CD4-positive, alpha-beta memory T cell (primary cell): ENCODE data around the gene KIF26B. TPM values are rescaled to one million over a fixed set of nuclear protein-coding genes. Genes with fewer than 3 reads are reported as not detected.

Experiments
- CTCF ChIA-PET: fragments of 350-600 bp; sonication (Branson Sonifier 250); formaldehyde crosslinking; loops from one replicate; lab custom pipeline; 2021; ENCODE audit warnings: inconsistent platforms; ENCODE audit not compliant: partially characterized antibody; lab: Charles Lee
- POLR2A ChIA-PET: fragments of 350-600 bp; sonication (Branson Sonifier 250); formaldehyde crosslinking; loops from one replicate; lab custom pipeline; 2021; ENCODE audit not compliant: partially characterized antibody; lab: Charles Lee
- DNase-seq, 5 donors: peaks; one replicate each; pipeline versions ENCODE4 v3.0.0 to v3.0.0-alpha.2; 2020 to 2022; ENCODE audit warnings: mixed read lengths in 1 of 5
- H3K27ac ChIP-seq: one replicate; pipeline ENCODE4 v1.7.0; 2013; ENCODE audit warnings: low read depth, low read length
- H3K27me3 ChIP-seq: 2 replicates; pipeline ENCODE4 v1.7.0; 2013; ENCODE audit warnings: mild to moderate bottlenecking, low read length, moderate library complexity; ENCODE audit not compliant: insufficient read depth
- H3K36me3 ChIP-seq: 2 replicates; pipeline ENCODE4 v1.7.0; 2013; ENCODE audit warnings: mild to moderate bottlenecking, low read length, moderate library complexity; ENCODE audit not compliant: insufficient read depth
- H3K4me1 ChIP-seq: 2 replicates; pipeline ENCODE4 v1.7.0; 2013; ENCODE audit warnings: mild to moderate bottlenecking, low read length, moderate library complexity; ENCODE audit not compliant: insufficient read depth
- H3K4me3 ChIP-seq, 2 donors: one replicate each; pipeline ENCODE4 v1.7.0; 2013; ENCODE audit warnings: low read length in 2 of 2, mild to moderate bottlenecking in 1 of 2
- H3K9me3 ChIP-seq, 2 donors: one replicate each; pipeline ENCODE4 v1.7.0; 2013; ENCODE audit warnings: low read length in 2 of 2, control low read depth in 1 of 2; ENCODE audit not compliant: control insufficient read depth in 1 of 2
- H3K27ac Mint-ChIP-seq, 7 donors: one replicate each; pipeline ENCODE4 v1.8.0; 2020 to 2021; ENCODE audit warnings: mixed read lengths in 7 of 7, mild to moderate bottlenecking in 6 of 7, inconsistent platforms in 3 of 7, moderate library complexity in 3 of 7
- H3K27me3 Mint-ChIP-seq, 2 donors: one replicate each; pipeline ENCODE4 v1.8.0; 2020 to 2021; ENCODE audit warnings: mixed read lengths in 2 of 2
- H3K36me3 Mint-ChIP-seq, 2 donors: one replicate each; pipeline ENCODE4 v1.8.0; 2020 to 2021; ENCODE audit warnings: mixed read lengths in 2 of 2, inconsistent platforms in 1 of 2, mild to moderate bottlenecking in 1 of 2
- H3K4me1 Mint-ChIP-seq, 4 donors: one replicate each; pipeline ENCODE4 v1.8.0; 2020 to 2021; ENCODE audit warnings: mixed read lengths in 4 of 4, mild to moderate bottlenecking in 1 of 4
- H3K4me3 Mint-ChIP-seq, 8 donors: one replicate each; pipeline ENCODE4 v1.8.0; 2020 to 2021; ENCODE audit warnings: mixed read lengths in 8 of 8, mild to moderate bottlenecking in 7 of 8, moderate library complexity in 6 of 8, inconsistent platforms in 3 of 8
- H3K9me3 Mint-ChIP-seq, 8 donors: one replicate each; pipeline ENCODE4 v1.8.0; 2020 to 2021; ENCODE audit warnings: mixed read lengths in 8 of 8, mild to moderate bottlenecking in 5 of 8, inconsistent platforms in 3 of 8, moderate library complexity in 1 of 8
- intact Hi-C: fragments of 100-400 bp; cut with micrococcal nuclease; formaldehyde crosslinking; loops from one replicate; pipeline ENCODE4 v1.15.1; 2023
- polyA plus RNA-seq, 2 donors: library from polyadenylated mRNA; unstranded; fragments of 300-500 nt; fragmentation: Illumina TruSeq; gene quantifications; one replicate each; pipeline ENCODE4 v1.2.3, GENCODE V29; 2021
- total RNA-seq, 2 experiments: library from RNA; stranded (reverse); gene quantifications; one replicate each; pipeline ENCODE4 v1.2.3, GENCODE V29; 2021

The KIF26B gene
- total and polyA plus RNA-seq, 4 experiments from 2014 or later = 0.10 TPM; not detected in 3

GRCh38 chr1:245111073-245111472, 43.7 kb upstream of the KIF26B start:
- Histone ChIP-seq H3K4me3 (no peak overlapping the region), H3K4me1 (no peaks in the 10 kb centered on the region), H3K27ac (no peak overlapping the region), H3K27me3 (no peaks in the 10 kb centered on the region), H3K9me3 (no peaks in the 10 kb centered on the region), H3K36me3 (no peaks in the 10 kb centered on the region)
- peaks cover 4 to 6% of the 10 kb centered on the region in 2 donors for H3K27me3 Mint-ChIP-seq
- no peak overlapping the region for H3K4me3 Mint-ChIP-seq
- ChIA-PET CTCF (interaction anchor here (0.9 kb wide), 1 partner anchor 11 kb away, joined by 3 read pairs; no protein-coding TSS in a partner anchor), POLR2A (no interaction called here)
- peaks cover 0 to 3% of the 10 kb centered on the region in 2 donors for H3K36me3 Mint-ChIP-seq
- no peak for DNase-seq
- H3K27ac Mint-ChIP-seq = no peak overlapping the region
- H3K4me1 Mint-ChIP-seq = no peaks in the 10 kb centered on the region
- no peaks in the 10 kb centered on the region for H3K9me3 Mint-ChIP-seq
- intact Hi-C loops = no loop called here

GRCh38 chr1:245113649-245114048, 41.1 kb upstream of the KIF26B start:
- H3K27me3 ChIP-seq = no peaks in the 10 kb centered on the region
- peaks cover 0 to 3% of the 10 kb centered on the region in 2 donors for H3K36me3 Mint-ChIP-seq
- no peak overlapping the region for H3K27ac Mint-ChIP-seq
- CTCF ChIA-PET = no interaction called here
- H3K4me3 ChIP-seq = no peak overlapping the region
- intact Hi-C loops = no loop called here
- no peaks in the 10 kb centered on the region for H3K9me3 Mint-ChIP-seq
- POLR2A ChIA-PET = no interaction called here
- H3K27me3 Mint-ChIP-seq = peaks cover 3 to 5% of the 10 kb centered on the region in 2 donors
- H3K36me3 ChIP-seq = no peaks in the 10 kb centered on the region
- peaks cover 0 to 1% (median 0%) of the 10 kb centered on the region in 4 donors for H3K4me1 Mint-ChIP-seq
- no peaks in the 10 kb centered on the region for H3K4me1 ChIP-seq
- H3K9me3 ChIP-seq = no peaks in the 10 kb centered on the region
- no peak for DNase-seq
- no peak overlapping the region for H3K4me3 Mint-ChIP-seq
- H3K27ac ChIP-seq = no peak overlapping the region

- H3K36me3 Mint-ChIP-seq = peaks cover 0 to 3% of the 10 kb centered on the region in 2 donors
- no peaks in the 10 kb centered on the region for H3K9me3 ChIP-seq
- CTCF ChIA-PET = no interaction called here
- H3K4me1 ChIP-seq = no peaks in the 10 kb centered on the region
- no peaks in the 10 kb centered on the region for H3K9me3 Mint-ChIP-seq
- DNase-seq = no peak
- H3K27me3 Mint-ChIP-seq = peaks cover 0 to 5% of the 10 kb centered on the region in 2 donors
- H3K4me3 Mint-ChIP-seq = no peak overlapping the region
- no peak overlapping the region for H3K27ac Mint-ChIP-seq
- intact Hi-C loops = no loop called here
- H3K4me1 Mint-ChIP-seq = peaks cover 0 to 1% (median 0%) of the 10 kb centered on the region in 4 donors
- POLR2A ChIA-PET = no interaction called here
- no peaks in the 10 kb centered on the region for H3K36me3 ChIP-seq
- H3K4me3 ChIP-seq = no peak overlapping the region
- no peaks in the 10 kb centered on the region for H3K27me3 ChIP-seq
- H3K27ac ChIP-seq = no peak overlapping the region
Observed at GRCh38 chr1:245116131-245116530, 38.7 kb upstream of the KIF26B start.

GRCh38 chr1:245116751-245117150, 38.0 kb upstream of the KIF26B start:
- no peaks in the 10 kb centered on the region for H3K36me3 ChIP-seq
- no peak overlapping the region for H3K27ac ChIP-seq
- H3K9me3 ChIP-seq = no peaks in the 10 kb centered on the region
- intact Hi-C loops = no loop called here
- Mint-ChIP-seq H3K27ac (no peak overlapping the region), H3K27me3 (peaks cover 0 to 5% of the 10 kb centered on the region in 2 donors), H3K9me3 (no peaks in the 10 kb centered on the region), H3K4me1 (peaks cover 0 to 1% (median 0%) of the 10 kb centered on the region in 4 donors), H3K4me3 (no peak overlapping the region), H3K36me3 (peaks cover 0 to 3% of the 10 kb centered on the region in 2 donors)
- ChIA-PET CTCF (no interaction called here), POLR2A (no interaction called here)
- H3K4me1 ChIP-seq = no peaks in the 10 kb centered on the region
- no peaks in the 10 kb centered on the region for H3K27me3 ChIP-seq
- no peak for DNase-seq
- no peak overlapping the region for H3K4me3 ChIP-seq

GRCh38 chr1:245118066-245118465, 36.7 kb upstream of the KIF26B start:
- Histone ChIP-seq H3K4me3 (no peak overlapping the region), H3K27ac (no peak overlapping the region), H3K4me1 (no peaks in the 10 kb centered on the region), H3K27me3 (no peaks in the 10 kb centered on the region), H3K36me3 (no peaks in the 10 kb centered on the region), H3K9me3 (no peaks in the 10 kb centered on the region)
- ChIA-PET CTCF (no interaction called here), POLR2A (no interaction called here)
- Mint-ChIP-seq H3K4me1 (peaks cover 0 to 1% (median 0%) of the 10 kb centered on the region in 4 donors), H3K4me3 (no peak overlapping the region), H3K27me3 (peaks cover 0 to 5% of the 10 kb centered on the region in 2 donors), H3K27ac (no peak overlapping the region), H3K9me3 (no peaks in the 10 kb centered on the region), H3K36me3 (peaks cover 0 to 3% of the 10 kb centered on the region in 2 donors)
- no peak for DNase-seq
- intact Hi-C loops = no loop called here

- Mint-ChIP-seq H3K27me3 (peaks cover 0 to 5% of the 10 kb centered on the region in 2 donors), H3K9me3 (no peaks in the 10 kb centered on the region), H3K4me3 (no peak overlapping the region), H3K36me3 (peaks cover 0 to 3% of the 10 kb centered on the region in 2 donors), H3K4me1 (peaks cover 0 to 1% (median 0%) of the 10 kb centered on the region in 4 donors), H3K27ac (no peak overlapping the region)
- no peak for DNase-seq
- H3K27me3 ChIP-seq = no peaks in the 10 kb centered on the region
- intact Hi-C loops = no loop called here
- CTCF ChIA-PET = no interaction called here
- no peaks in the 10 kb centered on the region for H3K4me1 ChIP-seq
- H3K4me3 ChIP-seq = no peak overlapping the region
- POLR2A ChIA-PET = no interaction called here
- no peak overlapping the region for H3K27ac ChIP-seq
- no peaks in the 10 kb centered on the region for H3K36me3 ChIP-seq
- H3K9me3 ChIP-seq = no peaks in the 10 kb centered on the region
Observed at GRCh38 chr1:245118806-245119205, 36.0 kb upstream of the KIF26B start.

- ChIA-PET POLR2A (no interaction called here), CTCF (interaction anchor here (0.9 to 1.1 kb wide), 2 partner anchors 11 to 79 kb away, joined by 3 read pairs; no protein-coding TSS in a partner anchor)
- Histone ChIP-seq H3K9me3 (no peaks in the 10 kb centered on the region), H3K27me3 (no peaks in the 10 kb centered on the region), H3K4me3 (no peak overlapping the region), H3K27ac (no peak overlapping the region), H3K4me1 (no peaks in the 10 kb centered on the region), H3K36me3 (no peaks in the 10 kb centered on the region)
- Mint-ChIP-seq H3K27me3 (peaks cover 5 to 6% of the 10 kb centered on the region in 2 donors), H3K4me1 (peaks cover 0 to 1% (median 0%) of the 10 kb centered on the region in 4 donors), H3K4me3 (no peak overlapping the region), H3K27ac (no peak overlapping the region), H3K36me3 (peaks cover 0 to 5% of the 10 kb centered on the region in 2 donors), H3K9me3 (no peaks in the 10 kb centered on the region)
- intact Hi-C loops = no loop called here
- DNase-seq = no peak
Observed at GRCh38 chr1:245121523-245121922, 33.3 kb upstream of the KIF26B start.
